DMS 273 (cell line): Measurements from ENCODE around the gene KLHL17.
A peak's percentile ranks its signal among the peaks of the same experiment; 100 is the strongest.

Experiments
- DNase-seq: peaks from one replicate; lab custom pipeline; 2025; ENCODE audit not compliant: unreplicated experiment; lab: John Stamatoyannopoulos, UW

The KLHL17 gene

DNA sequence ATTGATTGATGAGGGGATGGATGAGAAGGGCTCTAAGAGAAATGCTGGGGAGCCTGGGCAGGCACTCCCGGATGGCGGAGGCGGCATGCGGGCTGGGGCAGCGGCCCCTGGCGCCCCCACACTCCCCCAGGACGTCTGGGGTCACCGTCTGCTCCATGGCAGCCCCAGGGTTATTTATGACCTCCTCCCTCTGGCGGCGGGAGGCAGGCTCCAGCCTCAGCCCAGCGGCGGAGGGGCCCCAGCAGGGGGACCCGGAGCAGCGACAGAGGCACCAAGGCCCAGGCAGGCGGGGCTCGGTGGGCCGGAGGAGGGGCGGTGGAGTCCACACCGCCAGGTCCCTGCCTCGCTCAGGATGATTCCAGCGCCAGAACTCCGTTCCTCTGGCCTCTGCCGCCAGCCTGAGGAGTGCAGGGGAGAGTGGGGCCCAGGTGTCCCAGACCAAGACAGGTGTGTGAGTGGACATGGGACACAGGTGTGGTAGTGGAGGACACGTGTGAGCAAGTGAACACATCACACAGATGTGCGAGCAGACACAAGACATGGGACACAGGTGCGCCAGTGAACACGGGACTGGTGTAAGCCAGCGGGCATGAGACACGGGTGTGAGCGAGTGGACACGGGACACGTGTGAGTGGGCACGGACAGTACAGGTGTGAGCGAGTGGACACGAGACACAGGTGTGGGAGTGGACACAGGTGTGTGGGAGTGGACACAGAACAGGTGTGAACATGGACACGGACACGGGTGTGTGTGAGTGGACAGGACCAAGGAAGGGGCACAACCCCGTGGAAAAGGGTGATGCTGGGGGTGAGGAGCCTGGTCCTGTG lies 39.2 kb upstream of the KLHL17 start:
- DNase-seq, result peak; percentile 94

DNA sequence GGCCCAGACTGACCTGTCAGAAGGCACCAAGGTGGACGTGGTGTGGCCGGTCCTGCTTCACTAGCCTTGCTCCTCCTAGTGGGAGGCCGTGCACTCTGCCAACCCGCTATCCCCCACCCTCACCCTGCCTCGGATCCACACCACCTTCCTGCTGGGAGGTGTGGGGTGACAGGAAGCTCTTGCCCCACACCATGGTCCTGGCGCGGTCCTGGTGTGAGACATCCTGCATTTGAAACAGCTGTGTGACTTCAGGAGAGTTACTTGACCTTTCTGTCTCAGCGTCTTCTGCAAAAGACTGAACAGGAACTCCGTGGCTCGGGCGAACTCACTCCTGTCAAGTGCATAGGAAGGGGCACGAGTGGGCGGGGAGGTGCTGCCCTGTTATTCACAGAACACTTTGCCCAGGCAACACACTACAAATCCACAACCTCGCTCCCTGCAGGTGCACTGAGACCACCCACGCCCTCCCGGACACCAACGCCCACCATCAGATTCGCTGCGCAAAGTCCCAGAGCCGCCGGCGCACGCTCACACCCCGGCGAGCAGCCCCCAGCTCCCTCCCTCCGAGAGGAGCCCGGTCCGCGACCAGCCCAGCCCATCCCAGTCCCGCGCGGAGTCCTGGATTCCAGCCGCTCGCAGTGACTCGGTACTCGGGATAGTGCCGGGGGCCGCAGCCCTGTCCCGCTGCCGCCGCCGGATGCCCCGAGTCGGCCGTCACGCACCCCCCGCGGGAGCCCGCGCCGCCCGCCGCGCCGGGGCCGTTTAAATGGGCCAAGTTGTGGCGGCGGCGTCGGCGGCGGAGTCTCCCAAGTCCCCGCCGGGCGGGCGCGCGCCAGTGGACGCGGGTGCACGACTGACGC lies 37.0 kb upstream of the KLHL17 start, which contains the start of gene SAMD11:
TSS of gene SAMD11 (plus strand) at position 793 of the 860 bp plus-strand sequence. CDS start 509 bp downstream, outside the sequence.
- DNase-seq, result peak; percentile 96

DNA sequence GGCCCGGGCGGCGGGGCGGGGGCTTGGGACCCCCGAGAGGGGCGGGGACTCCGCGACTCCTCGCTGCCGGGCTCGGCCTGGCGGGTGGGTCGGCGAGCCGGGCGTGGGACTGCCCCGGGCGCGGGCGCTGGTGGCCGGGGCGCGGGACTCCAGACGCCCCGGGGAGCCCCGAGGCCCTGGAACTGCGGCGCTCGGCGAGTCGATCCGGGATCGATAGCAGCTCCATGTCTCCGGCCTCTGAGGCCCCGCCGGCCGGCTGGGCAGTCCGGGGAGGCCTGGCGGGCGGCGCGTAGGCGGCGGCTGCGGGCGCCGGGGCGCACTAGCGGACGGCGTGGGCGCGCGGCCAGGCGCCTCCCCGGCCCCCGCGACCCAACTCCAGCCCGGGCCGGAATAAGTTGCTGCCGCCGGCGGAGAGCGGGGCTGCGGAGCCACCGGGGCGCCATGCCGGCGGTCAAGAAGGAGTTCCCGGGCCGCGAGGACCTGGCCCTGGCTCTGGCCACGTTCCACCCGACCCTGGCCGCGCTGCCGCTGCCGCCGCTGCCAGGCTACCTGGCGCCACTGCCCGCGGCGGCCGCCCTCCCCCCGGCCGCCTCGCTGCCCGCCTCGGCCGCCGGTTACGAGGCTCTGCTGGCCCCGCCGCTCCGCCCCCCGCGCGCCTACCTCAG lies 36.3 kb upstream of the KLHL17 start:
- DNase-seq, result peak; percentile 74

DNA sequence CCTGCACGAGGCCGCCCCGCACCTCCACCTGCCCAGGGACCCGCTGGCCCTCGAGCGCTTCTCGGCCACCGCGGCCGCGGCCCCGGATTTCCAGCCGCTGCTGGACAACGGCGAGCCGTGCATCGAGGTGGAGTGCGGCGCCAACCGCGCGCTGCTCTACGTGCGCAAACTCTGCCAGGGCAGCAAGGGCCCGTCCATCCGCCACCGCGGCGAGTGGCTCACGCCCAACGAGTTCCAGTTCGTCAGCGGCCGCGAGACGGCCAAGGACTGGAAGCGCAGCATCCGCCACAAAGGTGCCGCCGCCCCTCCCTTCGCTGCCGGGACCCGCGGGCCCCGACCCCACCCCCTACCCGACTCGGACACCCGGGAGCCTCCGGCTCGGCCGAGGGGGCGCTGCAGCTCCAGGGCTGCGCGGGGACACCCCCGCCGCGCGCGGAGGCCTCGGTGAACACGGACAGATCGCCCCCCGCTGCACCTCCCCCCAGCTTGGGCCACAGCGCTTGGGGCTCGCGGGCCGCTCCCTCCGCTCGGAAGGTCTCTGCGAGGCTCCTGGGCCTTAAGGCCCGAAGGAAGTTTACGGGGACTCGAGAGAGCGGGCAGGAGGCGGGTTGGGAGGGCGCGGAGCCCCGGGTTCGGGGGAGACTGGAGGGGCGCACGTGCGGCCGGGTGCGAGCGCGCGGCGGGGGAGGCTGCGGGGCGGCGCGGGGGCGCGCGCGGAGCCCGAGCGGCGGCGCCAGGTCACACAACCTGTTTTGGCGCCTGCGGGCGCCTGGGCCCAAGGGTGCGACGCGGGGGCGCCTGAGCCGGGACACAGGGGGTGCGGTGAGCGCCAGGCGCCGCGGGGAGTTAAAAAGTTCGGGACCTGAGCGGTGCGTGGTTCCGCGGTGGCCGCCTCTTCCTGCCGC lies 35.5 kb upstream of the KLHL17 start:
- peak; percentile 88 for DNase-seq

DNA sequence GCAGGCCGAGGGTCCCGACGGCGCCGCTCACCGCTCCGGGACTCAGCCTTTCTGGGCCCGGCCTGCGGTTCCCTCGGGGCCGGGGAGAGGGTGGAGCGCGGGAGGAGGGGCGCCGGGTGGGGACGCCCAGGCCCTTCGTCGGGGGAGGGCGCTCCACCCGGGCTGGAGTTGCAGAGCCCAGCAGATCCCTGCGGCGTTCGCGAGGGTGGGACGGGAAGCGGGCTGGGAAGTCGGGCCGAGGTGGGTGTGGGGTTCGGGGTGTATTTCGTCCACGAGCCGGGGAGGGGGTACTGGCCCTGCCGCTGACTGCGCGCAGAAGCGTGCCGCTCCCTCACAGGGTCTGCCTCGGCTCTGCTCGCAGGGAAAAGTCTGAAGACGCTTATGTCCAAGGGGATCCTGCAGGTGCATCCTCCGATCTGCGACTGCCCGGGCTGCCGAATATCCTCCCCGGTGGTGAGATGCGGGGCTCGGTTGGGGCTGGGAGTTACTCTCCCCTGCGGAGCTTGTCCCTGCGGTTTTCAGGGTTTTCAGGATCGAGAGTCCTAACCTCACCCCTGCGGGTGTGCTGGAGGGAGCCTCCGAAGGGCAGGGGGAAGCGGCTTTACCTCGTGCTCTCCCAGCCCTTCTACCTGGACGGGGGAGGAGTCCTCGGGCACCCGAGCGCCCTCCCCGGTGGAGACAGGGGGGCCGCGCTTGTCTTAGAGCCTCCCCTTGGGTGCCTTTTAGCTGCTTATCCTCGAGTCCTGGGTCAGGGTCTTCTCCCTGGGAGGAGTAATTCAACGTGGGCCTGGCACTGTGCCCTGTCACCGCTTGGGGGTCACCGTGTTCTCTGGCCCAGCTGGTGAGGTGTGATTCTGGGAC lies 34.6 kb upstream of the KLHL17 start:
- DNase-seq, result peak; percentile 82

DNA sequence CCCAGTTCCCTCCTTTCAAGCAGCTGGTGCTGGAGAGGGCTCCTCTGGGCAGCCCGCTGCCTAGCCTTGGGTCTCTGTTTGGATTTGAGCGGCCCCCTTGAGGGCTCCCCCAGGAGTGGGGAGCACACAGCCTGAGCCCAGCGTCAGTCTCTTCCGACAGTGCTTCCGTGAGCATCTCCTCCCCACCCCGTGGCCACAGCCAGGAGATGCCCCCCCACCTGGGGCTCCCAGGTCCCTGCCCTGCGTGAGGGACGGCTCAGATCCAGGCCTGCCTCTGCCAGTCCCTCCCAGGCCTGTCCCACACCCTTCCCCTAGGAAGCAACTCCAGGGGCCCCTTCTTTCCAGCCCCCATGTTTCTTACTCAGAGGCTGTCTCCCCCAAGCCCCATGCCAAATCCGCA lies 33.1 kb upstream of the KLHL17 start:
- peak; percentile 60 for DNase-seq

DNA sequence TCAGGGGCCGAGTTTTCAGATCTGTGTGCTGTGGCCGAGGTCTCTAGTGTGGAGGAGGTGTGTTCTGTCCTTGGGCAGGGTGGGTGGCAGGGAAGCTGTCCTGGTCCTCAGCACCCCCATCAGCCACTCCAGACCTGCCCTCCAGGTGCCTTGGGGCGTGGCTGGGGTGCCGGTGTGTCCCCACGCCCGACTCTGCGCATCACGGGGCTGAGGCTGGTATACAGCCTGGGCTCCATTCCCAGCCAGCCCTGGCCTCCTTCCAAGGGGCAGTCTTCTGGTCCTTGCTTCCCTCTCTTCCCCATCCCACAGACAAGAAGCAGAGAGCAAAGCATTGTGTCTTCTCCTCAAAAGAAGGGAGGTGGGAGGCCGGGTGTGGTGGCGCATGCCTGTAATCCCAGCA lies 32.6 kb upstream of the KLHL17 start:
- no peak for DNase-seq

DNA sequence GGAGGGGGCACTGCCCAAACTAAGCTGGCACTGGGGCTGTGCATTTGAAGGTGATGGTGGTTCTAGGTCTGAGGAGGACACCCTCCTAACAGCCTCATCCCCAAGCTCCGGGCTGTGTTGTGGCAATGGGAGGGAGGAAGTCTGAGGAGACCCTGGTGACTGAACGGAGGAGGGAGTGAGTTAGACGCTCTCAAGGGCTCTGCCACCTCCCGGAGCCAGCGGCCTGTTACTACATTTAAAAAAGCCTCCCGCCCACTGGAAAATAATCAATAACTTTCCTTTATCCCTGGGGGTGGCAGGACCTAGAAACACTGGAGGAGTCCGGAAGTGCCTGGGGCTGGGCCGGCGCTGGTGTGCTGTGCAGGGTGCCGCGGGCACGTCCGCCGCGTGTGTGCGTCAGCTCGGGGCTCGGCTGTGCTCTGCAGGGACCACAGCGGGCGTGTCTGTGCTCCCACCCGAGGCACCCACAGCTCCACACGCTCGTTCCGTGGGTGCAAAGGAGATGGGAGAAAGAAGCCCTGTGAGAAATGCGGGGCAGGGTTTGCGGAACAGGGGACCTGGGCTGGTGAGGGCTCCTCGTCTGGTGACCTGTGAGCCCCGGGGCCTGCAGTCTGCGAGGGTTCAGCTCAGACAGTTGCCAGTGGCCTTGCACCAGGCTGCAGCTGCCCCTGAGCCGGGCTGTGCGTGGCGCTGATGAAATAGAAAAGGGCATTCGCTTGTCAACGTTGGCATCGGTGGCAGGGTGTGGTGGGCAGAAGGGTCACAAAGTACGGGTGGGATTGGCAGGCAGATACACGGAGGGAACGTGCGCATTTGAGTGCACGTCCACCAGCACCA lies 31.3 kb upstream of the KLHL17 start:
- no peak for DNase-seq

DNA sequence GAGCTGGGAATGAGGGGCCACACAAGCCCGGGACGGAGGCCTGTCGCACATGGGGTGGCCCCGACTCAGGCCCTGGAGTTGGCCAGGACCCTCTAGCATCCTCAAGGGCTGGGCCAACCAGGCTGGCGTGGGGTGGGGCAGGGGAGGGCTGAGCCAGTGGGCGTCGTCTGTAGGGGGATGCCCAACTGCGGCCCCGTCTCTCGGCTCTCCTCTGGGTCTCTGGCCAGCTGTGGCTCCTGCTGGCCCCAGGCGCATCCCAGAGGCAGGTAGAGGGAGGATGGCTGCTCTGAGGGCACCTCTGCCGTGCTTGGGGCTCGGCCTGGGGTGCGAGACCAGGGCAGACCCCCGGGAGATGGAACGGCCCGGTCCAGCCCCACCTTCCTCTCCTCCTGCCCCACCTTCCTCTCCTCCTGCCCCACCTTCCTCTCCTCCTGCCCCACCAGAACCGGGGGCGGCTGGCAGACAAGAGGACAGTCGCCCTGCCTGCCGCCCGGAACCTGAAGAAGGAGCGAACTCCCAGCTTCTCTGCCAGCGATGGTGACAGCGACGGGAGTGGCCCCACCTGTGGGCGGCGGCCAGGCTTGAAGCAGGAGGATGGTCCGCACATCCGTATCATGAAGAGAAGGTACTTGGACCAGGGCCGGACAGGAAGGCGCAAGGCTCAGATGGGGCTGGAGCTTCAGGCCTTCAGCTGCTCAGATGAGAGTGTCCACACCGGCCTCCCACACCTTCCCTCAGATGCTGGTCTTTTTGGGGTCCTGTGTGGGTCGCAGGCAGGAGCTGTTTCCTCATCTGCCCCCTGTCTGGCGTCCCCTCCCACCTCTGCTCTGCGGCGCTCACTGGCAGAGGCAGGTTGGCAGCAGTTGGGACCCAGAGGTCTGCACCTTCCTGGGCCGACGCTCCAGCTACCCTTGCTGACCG lies 30.4 kb upstream of the KLHL17 start:
- DNase-seq, result no peak

DNA sequence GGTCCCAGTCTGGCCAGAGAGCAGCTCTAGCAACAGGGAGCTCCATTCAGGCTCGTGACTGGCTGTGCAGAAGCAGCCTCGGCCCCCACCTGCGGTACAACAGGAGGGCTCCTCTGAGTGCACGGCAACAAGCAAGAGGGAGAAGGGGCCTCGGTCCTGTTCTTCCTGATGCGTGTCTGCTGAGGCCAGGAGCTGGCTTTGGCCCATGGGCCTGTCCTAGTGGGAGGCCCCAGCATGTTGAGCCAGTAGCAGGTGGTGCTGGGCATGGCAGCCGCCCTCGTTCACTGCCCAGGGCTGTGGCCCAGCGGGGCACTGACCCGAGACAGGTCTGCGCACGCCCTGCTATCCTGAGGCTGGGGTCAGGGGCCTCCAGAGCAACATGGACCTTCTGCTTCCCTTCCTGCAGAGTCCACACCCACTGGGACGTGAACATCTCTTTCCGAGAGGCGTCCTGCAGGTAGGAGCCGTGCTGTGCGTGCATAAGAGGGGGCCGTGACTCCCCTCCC lies 29.7 kb upstream of the KLHL17 start:
- DNase-seq, result no peak

DNA sequence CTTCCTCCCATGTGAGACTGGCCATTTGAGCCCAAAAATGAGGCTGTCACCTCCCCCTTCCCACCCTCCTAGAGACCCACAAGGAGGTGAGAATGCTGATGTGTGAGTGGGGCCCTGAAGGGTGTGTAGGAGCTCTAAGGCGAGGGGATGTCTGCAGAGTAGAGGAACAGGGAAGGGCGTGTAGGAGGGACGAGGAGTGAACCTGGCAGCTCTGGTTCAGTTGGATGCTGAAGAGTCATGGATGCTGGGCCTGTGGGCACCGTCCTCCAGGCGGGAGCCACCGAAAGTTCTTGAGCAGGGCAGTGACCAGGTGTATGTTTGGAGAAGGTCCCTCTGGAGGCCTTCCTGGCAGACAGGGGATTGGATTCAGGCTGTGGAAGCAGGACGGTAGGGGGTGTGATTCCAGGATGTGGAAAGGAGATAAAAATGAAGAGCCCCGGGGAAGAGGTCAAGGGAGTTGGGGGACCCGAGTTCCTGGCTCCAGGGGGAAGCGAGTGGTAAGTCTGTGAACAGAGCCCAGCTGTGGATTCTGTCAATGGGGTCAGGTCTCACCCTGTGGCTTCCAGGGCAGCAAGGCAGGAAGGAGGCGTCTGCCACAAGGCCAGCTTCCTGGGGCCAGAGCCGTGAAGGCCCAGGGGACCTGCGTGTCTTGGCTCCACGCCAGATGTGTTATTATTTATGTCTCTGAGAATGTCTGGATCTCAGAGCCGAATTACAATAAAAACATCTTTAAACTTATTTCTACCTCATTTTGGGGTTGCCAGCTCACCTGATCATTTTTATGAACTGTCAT lies 28.8 kb upstream of the KLHL17 start:
- DNase-seq, result no peak

DNA sequence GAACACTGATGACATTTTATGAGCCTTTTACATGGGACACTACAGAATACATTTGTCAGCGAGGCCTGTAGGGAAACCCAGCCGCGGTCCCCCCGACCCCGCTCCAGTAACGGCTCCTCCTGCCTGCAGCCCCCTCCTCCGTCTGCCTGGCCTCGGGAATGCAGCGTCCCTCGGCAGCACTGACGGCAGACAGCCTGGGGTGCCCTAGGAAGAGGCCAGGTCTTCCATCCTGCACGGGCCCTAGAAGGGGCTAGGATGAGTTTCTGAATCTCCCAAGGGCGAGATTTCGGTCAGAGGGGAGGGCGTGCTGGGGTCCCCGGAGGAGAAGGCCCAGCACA lies 28.2 kb upstream of the KLHL17 start:
- no peak for DNase-seq

DNA sequence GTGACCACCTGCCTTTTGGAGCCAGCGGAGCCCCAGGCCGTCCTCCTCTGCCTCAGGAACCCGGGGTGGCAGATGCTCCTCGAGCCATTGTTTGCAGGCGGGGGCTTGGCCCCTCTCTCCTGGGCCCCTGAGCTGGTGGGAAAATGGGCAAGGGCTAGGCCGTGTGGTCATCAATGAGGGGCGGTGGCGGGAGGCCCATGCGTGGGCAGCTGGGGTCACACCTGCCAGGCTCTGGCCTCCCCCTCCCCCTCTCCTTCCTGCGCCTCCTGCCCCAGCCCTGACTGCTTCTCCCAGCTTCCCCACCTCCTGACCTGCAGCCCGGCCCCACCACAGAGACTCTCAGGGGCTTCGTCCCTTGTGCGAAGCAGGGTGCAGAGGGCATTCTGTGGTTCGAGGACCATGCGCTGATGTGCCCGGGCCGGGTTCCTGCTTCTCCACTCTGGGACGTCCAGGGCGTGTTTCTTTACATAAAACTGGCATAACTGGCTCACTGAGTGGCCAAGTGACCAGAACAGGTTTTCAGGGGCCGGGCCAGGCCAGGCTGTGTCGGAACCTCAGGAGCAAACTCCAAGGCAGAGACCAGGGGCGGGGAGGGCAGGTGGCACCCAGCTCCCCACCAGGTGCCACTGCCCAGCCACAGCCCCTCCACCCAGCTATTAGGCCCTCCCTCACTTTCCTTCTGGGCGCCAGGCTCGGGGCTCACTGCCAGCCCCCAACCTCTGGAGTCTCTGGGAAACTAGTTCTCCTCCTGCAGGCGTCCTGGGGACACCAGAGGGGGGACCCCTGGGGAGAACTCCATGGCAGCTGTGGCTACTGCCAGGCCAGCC lies 27.4 kb upstream of the KLHL17 start:
- DNase-seq, result no peak

DNA sequence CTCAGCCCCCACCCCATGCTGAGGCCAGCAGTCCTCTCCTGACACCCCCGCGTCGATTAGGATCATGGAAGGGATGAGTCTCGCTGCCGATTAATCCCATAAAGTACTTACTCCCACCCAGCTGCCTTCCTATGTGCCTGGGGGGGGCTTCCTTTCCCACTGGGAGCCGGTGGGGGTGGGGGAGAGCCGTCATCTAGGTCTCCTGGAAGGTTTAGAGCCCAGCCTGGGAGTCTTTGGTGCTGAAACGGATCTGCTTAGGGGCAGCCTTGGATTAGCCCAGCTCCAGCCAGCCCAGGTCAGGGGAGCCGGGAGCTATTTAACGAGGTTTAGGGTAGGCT lies 26.8 kb upstream of the KLHL17 start:
- no peak for DNase-seq

DNA sequence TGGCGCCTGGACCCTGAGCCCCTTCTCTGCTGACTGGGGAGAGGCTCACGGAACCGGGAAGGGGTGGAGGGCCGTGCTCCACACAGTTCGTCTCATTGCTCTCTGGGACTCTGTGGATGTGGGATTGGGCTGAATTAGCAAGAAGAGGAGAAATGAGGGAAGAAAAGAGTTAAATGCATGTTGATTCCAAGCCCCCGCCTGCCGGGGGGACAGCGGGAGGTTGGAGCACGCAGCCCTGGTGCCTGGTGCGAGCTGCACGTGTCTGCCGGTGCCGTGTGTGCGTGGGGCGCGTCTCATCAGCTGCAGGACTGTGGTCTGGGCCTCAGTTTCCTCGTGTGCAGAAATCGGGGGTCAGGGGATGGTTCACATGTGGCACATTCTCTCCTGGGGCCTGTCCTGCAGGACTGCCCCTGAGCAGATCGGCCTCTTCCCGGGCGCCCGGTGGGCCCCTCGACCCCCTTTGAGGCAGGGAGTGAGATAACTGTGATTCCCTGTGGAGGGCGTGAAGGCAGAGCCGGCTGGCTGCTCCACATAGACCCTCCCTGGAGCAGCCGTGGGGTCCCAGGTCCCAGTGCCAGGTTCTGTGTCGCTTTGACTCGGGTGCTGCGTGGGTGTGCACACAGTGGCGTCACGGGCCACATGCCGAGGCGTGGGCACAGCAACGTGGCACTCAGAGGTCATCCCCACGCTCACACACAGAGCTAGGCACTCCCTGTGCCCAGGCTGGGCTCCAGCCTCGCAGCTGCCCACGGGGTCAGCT lies 25.2 kb upstream of the KLHL17 start:
- no peak for DNase-seq
